GM23338 (cell line): ENCODE data around the gene PLA2G4B. TPM values are rescaled to one million over a fixed set of nuclear protein-coding genes. Genes with fewer than 3 reads are reported as not detected.

Experiments used
- ATAC-seq: fragments of 200-7000 bp; cut with Tn5 transposase; 3 replicates; pipeline ENCODE4 v1.9.1; 2020
- DNase-seq: peaks from one replicate; pipeline ENCODE4 v3.0.0-alpha.2; 2015; ENCODE audit warnings: low spot score
- H2AFZ ChIP-seq: fragments of 200-600 bp; sonication (generic); 2 replicates; pipeline ENCODE4 v1.8.0; 2016; ENCODE audit warnings: antibody characterized with exemption, mild to moderate bottlenecking, moderate library complexity
- H3F3A ChIP-seq: fragments of 200-600 bp; sonication (generic); replicated peaks from 2 replicates; pipeline ENCODE4 v1.8.0; 2017; ENCODE audit warnings: antibody characterized with exemption, mixed run types, low read depth
- H3K27ac ChIP-seq: fragments of 200-600 bp; sonication (generic); 2 replicates; pipeline ENCODE4 v1.6.1; 2016; ENCODE audit warnings: low read depth
- H3K27me3 ChIP-seq: fragments of 200-600 bp; sonication (generic); 2 replicates; pipeline ENCODE4 v1.8.0; 2016; ENCODE audit warnings: mild to moderate bottlenecking, mixed run types, moderate library complexity; ENCODE audit not compliant: insufficient read depth
- H3K36me3 ChIP-seq: fragments of 200-600 bp; sonication (generic); 2 replicates; pipeline ENCODE4 v1.8.0; 2016; ENCODE audit warnings: mild to moderate bottlenecking; ENCODE audit not compliant: insufficient read depth
- H3K4me1 ChIP-seq: fragments of 200-600 bp; sonication (generic); 2 replicates; pipeline ENCODE4 v1.8.0; 2016; ENCODE audit warnings: mild to moderate bottlenecking, moderate library complexity; ENCODE audit not compliant: insufficient read depth
- H3K4me2 ChIP-seq: fragments of 200-600 bp; sonication (generic); 2 replicates; pipeline ENCODE4 v1.7.1; 2017; ENCODE audit warnings: mixed run types
- H3K4me3 ChIP-seq: fragments of 200-600 bp; sonication (generic); 2 replicates; pipeline ENCODE4 v1.6.1; 2016; ENCODE audit warnings: mixed run types
- H3K79me2 ChIP-seq: fragments of 200-600 bp; sonication (generic); replicated peaks from 2 replicates; pipeline ENCODE4 v1.8.0; 2017; ENCODE audit warnings: mild to moderate bottlenecking; ENCODE audit not compliant: insufficient read depth
- H3K9me2 ChIP-seq: fragments of 200-600 bp; sonication (generic); 2 replicates; pipeline ENCODE4 v1.8.0; 2017; ENCODE audit not compliant: insufficient read depth
- H4K20me1 ChIP-seq: fragments of 200-600 bp; sonication (generic); replicated peaks from 2 replicates; pipeline ENCODE4 v1.8.0; 2017; ENCODE audit warnings: mild to moderate bottlenecking; ENCODE audit not compliant: insufficient read depth
- H3K27ac Mint-ChIP-seq: 2 replicates; pipeline ENCODE4 v1.8.0; 2020; ENCODE audit warnings: inconsistent platforms, mild to moderate bottlenecking, moderate library complexity, mixed read lengths
- H3K27me3 Mint-ChIP-seq: 3 replicates; pipeline ENCODE4 v1.8.0; 2022; ENCODE audit warnings: low read depth, mild to moderate bottlenecking, moderate library complexity, mixed read lengths, inconsistent platforms; ENCODE audit not compliant: insufficient read depth, poor library complexity
- H3K36me3 Mint-ChIP-seq: 3 replicates; pipeline ENCODE4 v1.8.0; 2021; ENCODE audit warnings: low read depth, mild to moderate bottlenecking, inconsistent platforms, moderate library complexity, mixed read lengths
- H3K4me1 Mint-ChIP-seq: 3 replicates; pipeline ENCODE4 v1.8.0; 2020; ENCODE audit warnings: mild to moderate bottlenecking, inconsistent platforms, mixed read lengths
- H3K4me3 Mint-ChIP-seq: 3 replicates; pipeline ENCODE4 v1.8.0; 2021; ENCODE audit warnings: moderate library complexity, mild to moderate bottlenecking, inconsistent platforms, mixed read lengths
- H3K9me3 Mint-ChIP-seq: 3 replicates; pipeline ENCODE4 v1.8.0; 2020; ENCODE audit warnings: moderate library complexity, mild to moderate bottlenecking, inconsistent platforms, mixed read lengths
- CREB1 ChIP-seq: fragments of 250-450 bp; sonication (Bioruptor Pico); IDR thresholded peaks from 2 replicates; pipeline ENCODE4 v1.5.0; 2020; ENCODE audit warnings: low read depth, mild to moderate bottlenecking, moderate library complexity
- ETS1 ChIP-seq: IDR thresholded peaks from 2 replicates; pipeline ENCODE4 v1.6.1; 2016; ENCODE audit warnings: antibody characterized with exemption
- EZH2 ChIP-seq: fragments of 200-600 bp; sonication (generic); IDR thresholded peaks from one replicate; pipeline ENCODE4 v1.8.0; 2017; ENCODE audit warnings: antibody characterized with exemption, mild to moderate bottlenecking, low read depth; ENCODE audit not compliant: unreplicated experiment
- EZH2phosphoT487 ChIP-seq: fragments of 200-600 bp; sonication (generic); IDR thresholded peaks from one replicate; pipeline ENCODE4 v1.8.1; 2018; ENCODE audit warnings: antibody characterized with exemption; ENCODE audit not compliant: unreplicated experiment
- JUNB ChIP-seq: IDR thresholded peaks from one replicate; pipeline ENCODE4 v1.6.1; 2016; ENCODE audit warnings: antibody characterized with exemption; ENCODE audit not compliant: unreplicated experiment
- NANOG ChIP-seq: IDR thresholded peaks from 2 replicates; pipeline ENCODE4 v1.6.1; 2016; ENCODE audit warnings: antibody characterized with exemption, borderline replicate concordance
- POLR2AphosphoS5 ChIP-seq: IDR thresholded peaks from 2 replicates; pipeline ENCODE4 v1.6.1; 2016; ENCODE audit warnings: antibody characterized with exemption, low read depth
- REST ChIP-seq: IDR thresholded peaks from one replicate; pipeline ENCODE4 v1.6.1; 2018; ENCODE audit warnings: antibody characterized with exemption; ENCODE audit not compliant: unreplicated experiment
- STAT1 ChIP-seq: IDR thresholded peaks from one replicate; pipeline ENCODE4 v1.6.1; 2016; ENCODE audit warnings: antibody characterized with exemption; ENCODE audit not compliant: unreplicated experiment
- ZNF114 ChIP-seq: fragments of 250-450 bp; sonication (Bioruptor Pico); IDR thresholded peaks from 2 replicates; pipeline ENCODE4 v1.5.0; 2020; ENCODE audit warnings: mild to moderate bottlenecking, moderate library complexity
- ZNF331 ChIP-seq: fragments of 250-450 bp; sonication (Bioruptor Pico); IDR thresholded peaks from 2 replicates; pipeline ENCODE4 v1.5.0; 2020; ENCODE audit warnings: low read depth, mild to moderate bottlenecking, moderate library complexity
- polyA plus RNA-seq: library from polyadenylated mRNA; unstranded; fragments of >200 nt; fragmentation: Nextera tagmentation; extraction: Ambion mirVana; gene quantifications from 2 replicates; pipeline ENCODE4 v1.2.1, GENCODE V29; 2016
- total RNA-seq: library from RNA; depleted of rRNA; stranded (reverse); fragments of >200 nt; shearing (Covaris generic); gene quantifications from 2 replicates; pipeline ENCODE4 v1.2.3, GENCODE V29; 2014
- TF ChIP-seq, protein P1 (sequence below), 2 experiments: fragments of 200-600 bp in 1 of 2; sonication (generic) in 1 of 2; conservative IDR thresholded peaks; 2 replicates each; pipeline versions ENCODE4 v1.5.1 to v1.6.1; 2016 to 2017; ENCODE audit warnings: antibody characterized with exemption in 2 of 2, low read depth in 2 of 2, mild to moderate bottlenecking in 2 of 2, moderate library complexity in 1 of 2
- TF ChIP-seq, protein P2 (sequence below): fragments of 250-450 bp; sonication (Bioruptor Pico); IDR thresholded peaks from 2 replicates; pipeline ENCODE4 v1.5.0; 2020; ENCODE audit warnings: mild to moderate bottlenecking, moderate library complexity

PLA2G4B gene
- total and polyA plus RNA-seq, 2 experiments from 2014 or later: 4.4 to 9.6 TPM

- H2AFZ ChIP-seq: no peak overlapping the region
- H3K36me3 ChIP-seq: no peaks in the 10 kb centered on the region
- H3K27ac ChIP-seq: no peak overlapping the region
- Mint-ChIP-seq H3K4me1 (no peaks in the 10 kb centered on the region), H3K27ac (no peak overlapping the region), H3K9me3 (no peaks in the 10 kb centered on the region; the same call in 2 of the 3 replicates), H3K36me3 (no peaks in the 10 kb centered on the region; the same call in 2 of the 3 replicates), H3K27me3 (peaks cover 5% of the 10 kb centered on the region), H3K4me3 (no peak overlapping the region)
- no peak overlapping the region for H3K4me3 ChIP-seq
- TF ChIP-seq ZNF114 (CRISPR knock-in tag) (no peak), ETS1 (no peak), EZH2 (no peak), POLR2AphosphoS5 (no peak), CREB1 (CRISPR knock-in tag) (no peak), ZNF331 (CRISPR knock-in tag) (no peak), REST (no peak), JUNB (no peak), STAT1 (no peak), NANOG (no peak), EZH2phosphoT487 (no peak)
- TF ChIP-seq, protein P1, sequence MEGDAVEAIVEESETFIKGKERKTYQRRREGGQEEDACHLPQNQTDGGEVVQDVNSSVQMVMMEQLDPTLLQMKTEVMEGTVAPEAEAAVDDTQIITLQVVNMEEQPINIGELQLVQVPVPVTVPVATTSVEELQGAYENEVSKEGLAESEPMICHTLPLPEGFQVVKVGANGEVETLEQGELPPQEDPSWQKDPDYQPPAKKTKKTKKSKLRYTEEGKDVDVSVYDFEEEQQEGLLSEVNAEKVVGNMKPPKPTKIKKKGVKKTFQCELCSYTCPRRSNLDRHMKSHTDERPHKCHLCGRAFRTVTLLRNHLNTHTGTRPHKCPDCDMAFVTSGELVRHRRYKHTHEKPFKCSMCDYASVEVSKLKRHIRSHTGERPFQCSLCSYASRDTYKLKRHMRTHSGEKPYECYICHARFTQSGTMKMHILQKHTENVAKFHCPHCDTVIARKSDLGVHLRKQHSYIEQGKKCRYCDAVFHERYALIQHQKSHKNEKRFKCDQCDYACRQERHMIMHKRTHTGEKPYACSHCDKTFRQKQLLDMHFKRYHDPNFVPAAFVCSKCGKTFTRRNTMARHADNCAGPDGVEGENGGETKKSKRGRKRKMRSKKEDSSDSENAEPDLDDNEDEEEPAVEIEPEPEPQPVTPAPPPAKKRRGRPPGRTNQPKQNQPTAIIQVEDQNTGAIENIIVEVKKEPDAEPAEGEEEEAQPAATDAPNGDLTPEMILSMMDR (conservative IDR thresholded peaks at IDR 0.05; ENCODE audit: low read depth in 2 of 2): no peak
- TF ChIP-seq, protein P2, sequence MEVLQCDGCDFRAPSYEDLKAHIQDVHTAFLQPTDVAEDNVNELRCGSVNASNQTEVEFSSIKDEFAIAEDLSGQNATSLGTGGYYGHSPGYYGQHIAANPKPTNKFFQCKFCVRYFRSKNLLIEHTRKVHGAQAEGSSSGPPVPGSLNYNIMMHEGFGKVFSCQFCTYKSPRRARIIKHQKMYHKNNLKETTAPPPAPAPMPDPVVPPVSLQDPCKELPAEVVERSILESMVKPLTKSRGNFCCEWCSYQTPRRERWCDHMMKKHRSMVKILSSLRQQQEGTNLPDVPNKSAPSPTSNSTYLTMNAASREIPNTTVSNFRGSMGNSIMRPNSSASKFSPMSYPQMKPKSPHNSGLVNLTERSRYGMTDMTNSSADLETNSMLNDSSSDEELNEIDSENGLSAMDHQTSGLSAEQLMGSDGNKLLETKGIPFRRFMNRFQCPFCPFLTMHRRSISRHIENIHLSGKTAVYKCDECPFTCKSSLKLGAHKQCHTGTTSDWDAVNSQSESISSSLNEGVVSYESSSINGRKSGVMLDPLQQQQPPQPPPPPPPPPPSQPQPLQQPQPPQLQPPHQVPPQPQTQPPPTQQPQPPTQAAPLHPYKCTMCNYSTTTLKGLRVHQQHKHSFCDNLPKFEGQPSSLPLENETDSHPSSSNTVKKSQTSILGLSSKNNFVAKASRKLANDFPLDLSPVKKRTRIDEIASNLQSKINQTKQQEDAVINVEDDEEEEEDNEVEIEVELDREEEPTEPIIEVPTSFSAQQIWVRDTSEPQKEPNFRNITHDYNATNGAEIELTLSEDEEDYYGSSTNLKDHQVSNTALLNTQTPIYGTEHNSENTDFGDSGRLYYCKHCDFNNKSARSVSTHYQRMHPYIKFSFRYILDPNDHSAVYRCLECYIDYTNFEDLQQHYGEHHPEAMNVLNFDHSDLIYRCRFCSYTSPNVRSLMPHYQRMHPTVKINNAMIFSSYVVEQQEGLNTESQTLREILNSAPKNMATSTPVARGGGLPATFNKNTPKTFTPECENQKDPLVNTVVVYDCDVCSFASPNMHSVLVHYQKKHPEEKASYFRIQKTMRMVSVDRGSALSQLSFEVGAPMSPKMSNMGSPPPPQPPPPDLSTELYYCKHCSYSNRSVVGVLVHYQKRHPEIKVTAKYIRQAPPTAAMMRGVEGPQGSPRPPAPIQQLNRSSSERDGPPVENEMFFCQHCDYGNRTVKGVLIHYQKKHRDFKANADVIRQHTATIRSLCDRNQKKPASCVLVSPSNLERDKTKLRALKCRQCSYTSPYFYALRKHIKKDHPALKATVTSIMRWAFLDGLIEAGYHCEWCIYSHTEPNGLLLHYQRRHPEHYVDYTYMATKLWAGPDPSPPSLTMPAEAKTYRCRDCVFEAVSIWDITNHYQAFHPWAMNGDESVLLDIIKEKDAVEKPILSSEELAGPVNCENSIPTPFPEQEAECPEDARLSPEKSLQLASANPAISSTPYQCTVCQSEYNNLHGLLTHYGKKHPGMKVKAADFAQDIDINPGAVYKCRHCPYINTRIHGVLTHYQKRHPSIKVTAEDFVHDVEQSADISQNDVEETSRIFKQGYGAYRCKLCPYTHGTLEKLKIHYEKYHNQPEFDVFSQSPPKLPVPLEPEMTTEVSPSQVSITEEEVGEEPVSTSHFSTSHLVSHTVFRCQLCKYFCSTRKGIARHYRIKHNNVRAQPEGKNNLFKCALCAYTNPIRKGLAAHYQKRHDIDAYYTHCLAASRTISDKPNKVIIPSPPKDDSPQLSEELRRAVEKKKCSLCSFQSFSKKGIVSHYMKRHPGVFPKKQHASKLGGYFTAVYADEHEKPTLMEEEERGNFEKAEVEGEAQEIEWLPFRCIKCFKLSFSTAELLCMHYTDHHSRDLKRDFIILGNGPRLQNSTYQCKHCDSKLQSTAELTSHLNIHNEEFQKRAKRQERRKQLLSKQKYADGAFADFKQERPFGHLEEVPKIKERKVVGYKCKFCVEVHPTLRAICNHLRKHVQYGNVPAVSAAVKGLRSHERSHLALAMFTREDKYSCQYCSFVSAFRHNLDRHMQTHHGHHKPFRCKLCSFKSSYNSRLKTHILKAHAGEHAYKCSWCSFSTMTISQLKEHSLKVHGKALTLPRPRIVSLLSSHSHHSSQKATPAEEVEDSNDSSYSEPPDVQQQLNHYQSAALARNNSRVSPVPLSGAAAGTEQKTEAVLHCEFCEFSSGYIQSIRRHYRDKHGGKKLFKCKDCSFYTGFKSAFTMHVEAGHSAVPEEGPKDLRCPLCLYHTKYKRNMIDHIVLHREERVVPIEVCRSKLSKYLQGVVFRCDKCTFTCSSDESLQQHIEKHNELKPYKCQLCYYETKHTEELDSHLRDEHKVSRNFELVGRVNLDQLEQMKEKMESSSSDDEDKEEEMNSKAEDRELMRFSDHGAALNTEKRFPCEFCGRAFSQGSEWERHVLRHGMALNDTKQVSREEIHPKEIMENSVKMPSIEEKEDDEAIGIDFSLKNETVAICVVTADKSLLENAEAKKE: no peak
- no peaks in the 10 kb centered on the region for H3F3A ChIP-seq
- H3K4me1 ChIP-seq: no peaks in the 10 kb centered on the region
- H3K9me2 ChIP-seq: no peaks in the 10 kb centered on the region
- no peak overlapping the region for H3K4me2 ChIP-seq
- no peaks in the 10 kb centered on the region for H3K27me3 ChIP-seq
- no peaks in the 10 kb centered on the region for H4K20me1 ChIP-seq
- ATAC-seq (no peak), DNase-seq (no peak)
- no peaks in the 10 kb centered on the region for H3K79me2 ChIP-seq
These were observed 10.6 kb downstream of the PLA2G4B start for GRCh38 chr15:41849204-41849603.
